RWPE2 (cell line): ENCODE measurements around the gene FERMT3.

Source experiments
- ATAC-seq: fragments of 200-7000 bp; cut with Tn5 transposase; 3 replicates; pipeline ENCODE4 v1.9.1; 2021; ENCODE audit warnings: low read depth
- DNase-seq: peaks from one replicate; pipeline ENCODE4 v3.0.0-alpha.2; 2020; ENCODE audit warnings: low spot score
- H3K27ac ChIP-seq: fragments of 450-650 bp; 2 replicates; pipeline ENCODE4 v1.5.1; 2017; ENCODE audit warnings: mild to moderate bottlenecking; ENCODE audit not compliant: poor library complexity, severe bottlenecking
- H3K27me3 ChIP-seq: fragments of 250-450 bp; sonication (Bioruptor Pico); 2 replicates; pipeline ENCODE4 v1.5.1; 2021; ENCODE audit warnings: mild to moderate bottlenecking, moderate library complexity; ENCODE audit not compliant: insufficient read depth, poor library complexity, severe bottlenecking
- H3K36me3 ChIP-seq: fragments of 250-450 bp; sonication (Bioruptor Pico); 2 replicates; pipeline ENCODE4 v1.5.1; 2020; ENCODE audit warnings: low read depth, mild to moderate bottlenecking, moderate library complexity
- H3K4me1 ChIP-seq: fragments of 250-450 bp; sonication (Bioruptor Pico); 2 replicates; pipeline ENCODE4 v1.5.1; 2021; ENCODE audit warnings: mild to moderate bottlenecking, moderate library complexity; ENCODE audit not compliant: insufficient read depth, poor library complexity, severe bottlenecking
- H3K4me3 ChIP-seq: fragments of 250-450 bp; sonication (Bioruptor Pico); 2 replicates; pipeline ENCODE4 v1.5.1; 2021; ENCODE audit warnings: mild to moderate bottlenecking, moderate library complexity; ENCODE audit not compliant: severe bottlenecking
- H3K9me3 ChIP-seq: fragments of 250-450 bp; sonication (Bioruptor Pico); 2 replicates; pipeline ENCODE4 v1.5.1; 2021; ENCODE audit warnings: mild to moderate bottlenecking, moderate library complexity; ENCODE audit not compliant: severe bottlenecking
- TF ChIP-seq, protein P1 (sequence below): fragments of 450-650 bp; IDR thresholded peaks from one replicate; pipeline ENCODE4 v1.5.1; 2017; ENCODE audit warnings: mild to moderate bottlenecking, moderate library complexity; ENCODE audit not compliant: poor library complexity, severe bottlenecking

Gene FERMT3

GRCh38 chr11:64252003-64252872 lies 45.7 kb downstream of the FERMT3 start:
- peak overlapping the region; percentile 75 for H3K27ac ChIP-seq
- ATAC-seq, result peak; percentile 65

DNA sequence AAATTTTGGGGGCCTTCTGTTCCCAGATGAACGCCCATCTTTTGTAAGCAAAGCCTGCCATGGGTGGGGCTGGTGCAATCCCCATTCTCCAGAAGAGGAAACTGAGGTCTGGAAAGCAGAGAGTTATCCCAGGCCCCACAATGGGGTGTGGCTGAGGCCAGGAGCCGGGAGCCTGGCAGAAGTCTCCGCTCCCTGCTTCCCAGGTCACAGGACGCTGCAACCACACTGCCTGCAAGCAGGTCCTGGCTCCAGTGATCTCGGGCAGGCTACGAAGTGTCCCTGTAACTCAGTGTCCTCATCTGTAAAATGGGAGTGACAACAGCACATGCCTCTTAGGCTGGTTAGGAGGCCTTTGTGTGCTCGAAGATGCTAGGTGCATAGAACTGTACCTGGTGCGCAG lies 46.5 kb downstream of the FERMT3 start:
- peaks cover 8% of the 10 kb centered on the region for H3K4me1 ChIP-seq
- TF ChIP-seq, protein P1, sequence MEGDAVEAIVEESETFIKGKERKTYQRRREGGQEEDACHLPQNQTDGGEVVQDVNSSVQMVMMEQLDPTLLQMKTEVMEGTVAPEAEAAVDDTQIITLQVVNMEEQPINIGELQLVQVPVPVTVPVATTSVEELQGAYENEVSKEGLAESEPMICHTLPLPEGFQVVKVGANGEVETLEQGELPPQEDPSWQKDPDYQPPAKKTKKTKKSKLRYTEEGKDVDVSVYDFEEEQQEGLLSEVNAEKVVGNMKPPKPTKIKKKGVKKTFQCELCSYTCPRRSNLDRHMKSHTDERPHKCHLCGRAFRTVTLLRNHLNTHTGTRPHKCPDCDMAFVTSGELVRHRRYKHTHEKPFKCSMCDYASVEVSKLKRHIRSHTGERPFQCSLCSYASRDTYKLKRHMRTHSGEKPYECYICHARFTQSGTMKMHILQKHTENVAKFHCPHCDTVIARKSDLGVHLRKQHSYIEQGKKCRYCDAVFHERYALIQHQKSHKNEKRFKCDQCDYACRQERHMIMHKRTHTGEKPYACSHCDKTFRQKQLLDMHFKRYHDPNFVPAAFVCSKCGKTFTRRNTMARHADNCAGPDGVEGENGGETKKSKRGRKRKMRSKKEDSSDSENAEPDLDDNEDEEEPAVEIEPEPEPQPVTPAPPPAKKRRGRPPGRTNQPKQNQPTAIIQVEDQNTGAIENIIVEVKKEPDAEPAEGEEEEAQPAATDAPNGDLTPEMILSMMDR, result no peak

More at GRCh38 chr11:64252003-64252872, 45.7 kb downstream of the FERMT3 start:
- H3K4me3 ChIP-seq, result peak overlapping the region; percentile 89
- no peaks in the 10 kb centered on the region for H3K9me3 ChIP-seq
- no peaks in the 10 kb centered on the region for H3K27me3 ChIP-seq
- no peak for DNase-seq
- H3K36me3 ChIP-seq, result peaks cover 37% of the 10 kb centered on the region
- H3K4me1 ChIP-seq, result peaks cover 8% of the 10 kb centered on the region
- TF ChIP-seq, protein P1, result no peak

DNA sequence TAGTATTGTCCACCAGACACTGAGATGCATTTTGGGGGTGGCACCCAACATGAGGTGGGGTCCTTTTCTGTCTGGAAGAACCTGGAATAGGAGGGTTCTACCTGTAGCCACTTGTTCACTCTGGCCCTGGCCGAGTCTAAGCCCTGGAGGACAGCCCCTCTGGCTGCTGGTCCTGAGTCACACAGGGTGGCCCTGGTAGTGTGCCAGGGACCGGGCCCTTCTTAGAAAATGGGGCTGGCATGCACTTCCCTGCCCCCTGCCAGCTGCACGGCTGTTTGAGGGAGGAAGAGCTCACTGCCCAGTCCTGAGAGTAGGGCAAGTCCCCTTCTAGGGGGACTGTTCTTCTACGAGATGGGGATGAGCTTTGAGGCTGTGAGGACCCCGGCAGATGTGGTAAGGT lies 47.0 kb downstream of the FERMT3 start:
- no peaks in the 10 kb centered on the region for H3K9me3 ChIP-seq
- no peaks in the 10 kb centered on the region for H3K27me3 ChIP-seq
- DNase-seq (no peak), ATAC-seq (no peak)
- peaks cover 8% of the 10 kb centered on the region for H3K4me1 ChIP-seq
- H3K4me3 ChIP-seq, result no peak overlapping the region
- H3K27ac ChIP-seq, result peak overlapping the region; percentile 75
- TF ChIP-seq, protein P1, result no peak
- H3K36me3 ChIP-seq, result peaks cover 50% of the 10 kb centered on the region

More for the DNA sequence above, 46.5 kb downstream of the FERMT3 start:
- H3K4me3 ChIP-seq, result peak overlapping the region; percentile 89
- no peak for ATAC-seq
- peaks cover 45% of the 10 kb centered on the region for H3K36me3 ChIP-seq
- H3K27ac ChIP-seq, result peak overlapping the region; percentile 75
- H3K27me3 ChIP-seq, result no peaks in the 10 kb centered on the region
- no peak for DNase-seq
- no peaks in the 10 kb centered on the region for H3K9me3 ChIP-seq

GRCh38 chr11:64254326-64254725 lies 47.8 kb downstream of the FERMT3 start:
- TF ChIP-seq, protein P1, result no peak
- Histone ChIP-seq H3K9me3 (no peaks in the 10 kb centered on the region), H3K36me3 (peaks cover 58% of the 10 kb centered on the region), H3K4me3 (no peak overlapping the region), H3K27ac (no peak overlapping the region), H3K4me1 (peaks cover 8% of the 10 kb centered on the region), H3K27me3 (no peaks in the 10 kb centered on the region)
- DNase-seq (no peak), ATAC-seq (no peak)
